K562 (cell line): ENCODE data around the gene NMRK2. TPM values are rescaled to one million over a fixed set of nuclear protein-coding genes. Genes with fewer than 3 reads are reported as not detected.

Source experiments
- ATAC-seq: fragments of 200-7000 bp; cut with Tn5 transposase; 3 replicates; pipeline ENCODE4 v1.9.1; 2020; ENCODE audit warnings: moderate library complexity
- BruUV-seq: library from RNA; stranded (reverse); fragments of 400-500 nt; replicated peaks from 2 replicates; lab custom pipeline; 2021; lab: Mats Ljungman, UMichigan
- CTCF ChIA-PET: fragments of 300-600 bp; formaldehyde crosslinking; extraction: SDS; loops from one replicate; lab custom pipeline; 2021; ENCODE audit warnings: low intra/inter-chr PET ratio; lab: Yijun Ruan, JAX
- POLR2A ChIA-PET: fragments of 300-600, 350-650 bp; sonication (Branson Sonifier 250); formaldehyde crosslinking; extraction: SDS; loops from one replicate; lab custom pipeline; 2021; ENCODE audit warnings: antibody characterized with exemption, inconsistent platforms; lab: Yijun Ruan, JAX
- DNase-seq, 4 experiments: peaks; one replicate each; pipeline versions ENCODE4 v3.0.0 to v3.0.0-alpha.2; 2011 to 2018; ENCODE audit warnings: low spot score in 3 of 4, mixed read lengths in 3 of 4; ENCODE audit errors: extremely low read depth in 1 of 4
- FAIRE-seq: peaks from 2 replicates; lab custom pipeline; 2011; peaks lifted over from hg19 to GRCh38; lab: Jason Lieb, UNC
- H2AFZ ChIP-seq: 2 replicates; pipeline ENCODE4 v1.6.0; 2011; ENCODE audit warnings: low read depth, low read length, control low read depth, inconsistent platforms
- H3K27ac ChIP-seq: fragments of 200-600 bp; 3 replicates; pipeline ENCODE4 v1.8.0; 2011; ENCODE audit warnings: low read depth, mild to moderate bottlenecking, control low read depth, inconsistent platforms, low read length, moderate library complexity, mixed read lengths; ENCODE audit errors: extremely low read depth
- H3K27me3 ChIP-seq, 2 experiments: fragments of 300-600 bp in 1 of 2; 2 replicates in 1 of 2; 3 replicates in 1 of 2; pipeline versions ENCODE4 v1.6.0 to v1.8.0; 2011; ENCODE audit warnings: inconsistent platforms in 2 of 2, low read length in 2 of 2, mild to moderate bottlenecking in 1 of 2, mixed read lengths in 1 of 2, moderate library complexity in 1 of 2; ENCODE audit not compliant: control insufficient read depth in 2 of 2, insufficient read depth in 2 of 2
- H3K36me3 ChIP-seq: fragments of 300-600 bp; 3 replicates; pipeline ENCODE4 v1.8.0; 2011; ENCODE audit warnings: mild to moderate bottlenecking, low read length, inconsistent platforms; ENCODE audit not compliant: control insufficient read depth, insufficient read depth
- H3K4me1 ChIP-seq, 2 experiments: fragments of 200-600 bp in 1 of 2; replicated peaks in 1 of 2; 2 replicates in 1 of 2; 3 replicates in 1 of 2; pipeline versions ENCODE4 v1.5.1 to v1.8.0; 2011; ENCODE audit warnings: inconsistent platforms in 2 of 2, low read length in 2 of 2, mild to moderate bottlenecking in 1 of 2, mixed read lengths in 1 of 2, moderate library complexity in 1 of 2; ENCODE audit not compliant: control insufficient read depth in 2 of 2, insufficient read depth in 2 of 2
- H3K4me2 ChIP-seq: 2 replicates; pipeline ENCODE4 v1.6.1; 2011; ENCODE audit warnings: low read length, control low read depth, inconsistent platforms, mixed read lengths; ENCODE audit not compliant: insufficient read depth
- H3K4me3 ChIP-seq: fragments of 200-600 bp; sonication (generic), shearing (Covaris generic); 2 replicates; pipeline ENCODE4 v1.5.1; 2016; ENCODE audit warnings: control low read depth, inconsistent platforms
- H3K79me2 ChIP-seq: fragments of 200-600 bp; 3 replicates; pipeline ENCODE4 v1.8.0; 2011; ENCODE audit warnings: low read length, inconsistent platforms; ENCODE audit not compliant: control insufficient read depth, insufficient read depth
- H3K9ac ChIP-seq, 2 experiments: 2 replicates each; pipeline versions ENCODE4 v1.6.0 to v1.6.1; 2011; ENCODE audit warnings: low read depth in 2 of 2, low read length in 2 of 2, control low read depth in 1 of 2, inconsistent platforms in 1 of 2, mild to moderate bottlenecking in 1 of 2, mixed read lengths in 1 of 2; ENCODE audit not compliant: insufficient read depth in 1 of 2
- H3K9me1 ChIP-seq: one replicate; pipeline ENCODE4 v1.6.0; 2011; ENCODE audit warnings: inconsistent platforms, mild to moderate bottlenecking, low read length, moderate library complexity; ENCODE audit not compliant: control insufficient read depth, insufficient read depth
- H3K9me3 ChIP-seq: replicated peaks from 2 replicates; pipeline ENCODE4 v1.5.1; 2011; ENCODE audit warnings: low read depth, low read length, inconsistent platforms; ENCODE audit not compliant: control insufficient read depth, insufficient read depth
- H4K20me1 ChIP-seq: replicated peaks from 2 replicates; pipeline ENCODE4 v1.6.1; 2011; ENCODE audit warnings: low read length, inconsistent platforms, mixed read lengths; ENCODE audit not compliant: control insufficient read depth, insufficient read depth
- ATF3 ChIP-seq, 2 experiments: fragments of 450-650 bp in 1 of 2; sonication (generic) in 1 of 2; formaldehyde crosslinking in 1 of 2; IDR thresholded peaks in 1 of 2; conservative IDR thresholded peaks in 1 of 2; 2 replicates each; pipeline versions ENCODE4 v1.6.1 to v1.8.1; 2016 to 2023; ENCODE audit warnings: mild to moderate bottlenecking in 2 of 2, moderate library complexity in 2 of 2, inconsistent platforms in 1 of 2, missing genetic modification reagents in 1 of 2
- BCOR ChIP-seq: fragments of 450-650 bp; IDR thresholded peaks from 2 replicates; pipeline ENCODE4 v1.6.1; 2016
- C11orf30 ChIP-seq: fragments of 450-650 bp; IDR thresholded peaks from 2 replicates; pipeline ENCODE4 v1.6.1; 2016; ENCODE audit warnings: low read depth, mild to moderate bottlenecking
- CGGBP1 ChIP-seq: fragments of 250-450 bp; sonication (Bioruptor Pico); IDR thresholded peaks from 2 replicates; pipeline ENCODE4 v1.9.0; 2021; ENCODE audit warnings: mild to moderate bottlenecking
- CHD4 ChIP-seq: fragments of 200-600 bp; sonication (generic); IDR thresholded peaks from 3 replicates; pipeline ENCODE4 v1.6.1; 2012; ENCODE audit warnings: low read depth, mild to moderate bottlenecking, mixed read lengths, low read length, inconsistent platforms; ENCODE audit not compliant: insufficient read depth, insufficient replicate concordance, poor library complexity, severe bottlenecking
- HMBOX1 ChIP-seq: sonication (generic); IDR thresholded peaks from 2 replicates; pipeline ENCODE4 v1.6.1; 2016
- JUNB ChIP-seq: fragments of 450-650 bp; formaldehyde crosslinking; conservative IDR thresholded peaks from 2 replicates; pipeline ENCODE4 v1.4.0; 2020; ENCODE audit warnings: mild to moderate bottlenecking
- KDM1A ChIP-seq, 2 experiments: fragments of 450-650 bp; IDR thresholded peaks; 2 replicates each; pipeline ENCODE4 v1.6.1; 2016; ENCODE audit warnings: mild to moderate bottlenecking in 2 of 2
- MAFG ChIP-seq: fragments of 450-650 bp; conservative IDR thresholded peaks from 2 replicates; pipeline ENCODE4 v1.6.1; 2016; ENCODE audit warnings: missing genetic modification characterization, missing compliant biosample characterization
- NCOA4 ChIP-seq: fragments of 450-650 bp; IDR thresholded peaks from 2 replicates; pipeline ENCODE4 v1.6.1; 2018; ENCODE audit warnings: mild to moderate bottlenecking; ENCODE audit not compliant: partially characterized antibody
- NUFIP1 ChIP-seq: fragments of 450-650 bp; IDR thresholded peaks from 2 replicates; pipeline ENCODE4 v1.6.1; 2018; ENCODE audit not compliant: partially characterized antibody
- SMARCA5 ChIP-seq: fragments of 450-650 bp; IDR thresholded peaks from 2 replicates; pipeline ENCODE4 v1.6.1; 2016
- TAF15 ChIP-seq: fragments of 200-400 bp; formaldehyde crosslinking; IDR thresholded peaks from 2 replicates; pipeline ENCODE4 v1.6.1; 2017; ENCODE audit warnings: mild to moderate bottlenecking, low read depth, low read length, moderate library complexity
- ZNF121 ChIP-seq: sonication (generic); formaldehyde crosslinking; conservative IDR thresholded peaks from 2 replicates; pipeline ENCODE4 v1.8.0; 2022; ENCODE audit warnings: missing genetic modification reagents
- ZNF197 ChIP-seq: fragments of 200-800 bp; sonication (Bioruptor generic); IDR thresholded peaks from 2 replicates; pipeline ENCODE4 v1.6.1; 2016; ENCODE audit warnings: low read depth, missing genetic modification characterization, missing compliant biosample characterization
- ZNF253 ChIP-seq: fragments of 250-450 bp; sonication (Bioruptor Pico); conservative IDR thresholded peaks from 2 replicates; pipeline ENCODE4 v1.6.1; 2021; ENCODE audit warnings: mild to moderate bottlenecking
- ZNF592 ChIP-seq: fragments of 450-650 bp; IDR thresholded peaks from 2 replicates; pipeline ENCODE4 v1.6.1; 2017; ENCODE audit warnings: antibody characterized with exemption, mild to moderate bottlenecking
- ZSCAN29 ChIP-seq: fragments of 450-650 bp; IDR thresholded peaks from 2 replicates; pipeline ENCODE4 v1.6.1; 2017
- WGBS: fragments of 100-300 bp; shearing (Covaris generic); methylation state at CpG from one replicate; pipeline ENCODE4 v1.1.6; 2016; ENCODE audit warnings: low coverage, mixed read lengths; ENCODE audit not compliant: insufficient coverage; ENCODE audit errors: missing lambda C conversion rate; 5-methylcytosine and 5-hydroxymethylcytosine counted together
- in situ Hi-C: fragments of 300-500 bp; cut with MboI; formaldehyde crosslinking; loops from 4 replicates; pipeline ENCODE4 v1.15.0; 2018; ENCODE audit warnings: inconsistent platforms, mixed read lengths
- intact Hi-C: fragments of 100-400 bp; cut with micrococcal nuclease; formaldehyde crosslinking; loops from 2 replicates; pipeline ENCODE4 v1.14.2; 2022
- polyA plus RNA-seq, 8 experiments: library from polyadenylated mRNA; depleted of rRNA in 4 of 8; stranded (reverse) in 5 of 8; unstranded in 3 of 8; fragments of >200 nt; fragmentation: Nextera tagmentation in 2 of 8; fragmentation: Illumina TruSeq in 1 of 8; extraction: Ambion mirVana in 2 of 8; extraction: Trizol in 1 of 8; gene quantifications; 2 replicates each; pipeline versions ENCODE4 v1.2.1 to v1.2.3, GENCODE V29; 2011 to 2014; ENCODE audit warnings: inconsistent platforms in 1 of 8, missing spikeins in 1 of 8
- total RNA-seq, 7 experiments: library from RNA; depleted of rRNA in 6 of 7; stranded (reverse); fragments of >200 nt in 6 of 7; fragmentation: Illumina TruSeq in 2 of 7; extraction: Trizol in 2 of 7; gene quantifications; 2 replicates each; pipeline versions ENCODE4 v1.2.1 to v1.2.3, GENCODE V29; 2011 to 2021; ENCODE audit warnings: low replicate concordance in 1 of 7

NMRK2 gene
- total and polyA plus RNA-seq, 9 of the 15 experiments (the other 6 are each of a cell fraction or from before 2014, with no cell fraction given) = not detected

- ATAC-seq (no peak), FAIRE-seq (no peak), DNase-seq (no peak)
- 42% methylated on average over 8 of the region's 8 CpGs for WGBS
- in situ Hi-C loops (no loop called here), intact Hi-C loops (no loop called here)
- peaks cover 10% of the 10 kb centered on the region for H3K9me3 ChIP-seq
- POLR2A ChIA-PET = no interaction called here
- no peaks in the 10 kb centered on the region for H3K9me1 ChIP-seq
- H3K36me3 ChIP-seq = no peaks in the 10 kb centered on the region
- peaks cover 1 to 18% of the 10 kb centered on the region in 2 experiments; a peak in 3 of 5 replicates for H3K27me3 ChIP-seq
- no peaks in the 10 kb centered on the region; a peak in 1 of 5 replicates for H3K4me1 ChIP-seq
- no TSS peak for BruUV-seq
- H3K27ac ChIP-seq = no peak overlapping the region
- CTCF ChIA-PET = no interaction called here
- no peak overlapping the region for H3K4me2 ChIP-seq
- H2AFZ ChIP-seq = no peak overlapping the region
- H3K9ac ChIP-seq = no peak overlapping the region
- H4K20me1 ChIP-seq = no peaks in the 10 kb centered on the region
- no peak overlapping the region for H3K4me3 ChIP-seq
- H3K79me2 ChIP-seq = no peaks in the 10 kb centered on the region
- TF ChIP-seq C11orf30 (no peak), MAFG (no peak), CHD4 (peak; percentile 82), BCOR (peak; percentile 91), ATF3 (IDR thresholded peaks at IDR 0.05) (no peak), ATF3 (CRISPR knock-in tag; conservative IDR thresholded peaks at IDR 0.05) (no peak), NCOA4 (no peak), HMBOX1 (no peak), NUFIP1 (no peak), ZSCAN29 (no peak), SMARCA5 (0 out of 2 replicates have a peak, but pooled peaks have one; percentile 24), ZNF592 (no peak), ZNF253 (no peak), ZNF197 (CRISPR knock-in tag) (no peak), JUNB (CRISPR knock-in tag) (no peak), KDM1A (IDR thresholded peaks at IDR 0.05) (peak; percentile 63 to 74), TAF15 (no peak), CGGBP1 (no peak), ZNF121 (CRISPR knock-in tag) (peak; percentile 17; the same call in 1 of the 2 replicates)
These were observed 13.1 kb upstream of the NMRK2 start for GRCh38 chr19:3919793-3920192.
